Measurements from ENCODE around the gene REN.

REN gene

GRCh38 chr1:204130981-204131892 is 34.9 kb downstream of the REN start:
- DNase-seq (ENCODE audit: low read depth) = peak; percentile 96

DNA sequence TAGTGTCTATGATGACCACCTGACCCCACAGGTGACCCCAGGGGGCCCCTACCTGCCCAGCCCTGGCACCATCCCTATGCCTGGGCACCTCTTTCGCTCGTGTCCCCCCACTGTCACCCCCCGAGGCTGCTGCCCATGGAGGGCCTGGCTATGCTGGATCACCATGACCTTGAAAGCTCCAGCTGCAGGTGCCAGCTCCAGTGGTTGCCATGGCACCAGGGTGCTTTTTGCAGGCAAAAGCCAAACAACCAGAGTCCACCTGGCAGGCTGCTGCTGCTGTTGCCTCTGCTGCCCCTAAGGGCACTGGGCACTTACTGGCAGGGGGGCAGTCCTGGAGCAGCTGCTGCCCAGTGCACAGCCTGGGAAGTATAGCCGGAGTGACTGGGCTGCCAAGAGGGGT is 36.0 kb downstream of the REN start:
- peak; percentile 15 for DNase-seq (ENCODE audit: low read depth)

DNA sequence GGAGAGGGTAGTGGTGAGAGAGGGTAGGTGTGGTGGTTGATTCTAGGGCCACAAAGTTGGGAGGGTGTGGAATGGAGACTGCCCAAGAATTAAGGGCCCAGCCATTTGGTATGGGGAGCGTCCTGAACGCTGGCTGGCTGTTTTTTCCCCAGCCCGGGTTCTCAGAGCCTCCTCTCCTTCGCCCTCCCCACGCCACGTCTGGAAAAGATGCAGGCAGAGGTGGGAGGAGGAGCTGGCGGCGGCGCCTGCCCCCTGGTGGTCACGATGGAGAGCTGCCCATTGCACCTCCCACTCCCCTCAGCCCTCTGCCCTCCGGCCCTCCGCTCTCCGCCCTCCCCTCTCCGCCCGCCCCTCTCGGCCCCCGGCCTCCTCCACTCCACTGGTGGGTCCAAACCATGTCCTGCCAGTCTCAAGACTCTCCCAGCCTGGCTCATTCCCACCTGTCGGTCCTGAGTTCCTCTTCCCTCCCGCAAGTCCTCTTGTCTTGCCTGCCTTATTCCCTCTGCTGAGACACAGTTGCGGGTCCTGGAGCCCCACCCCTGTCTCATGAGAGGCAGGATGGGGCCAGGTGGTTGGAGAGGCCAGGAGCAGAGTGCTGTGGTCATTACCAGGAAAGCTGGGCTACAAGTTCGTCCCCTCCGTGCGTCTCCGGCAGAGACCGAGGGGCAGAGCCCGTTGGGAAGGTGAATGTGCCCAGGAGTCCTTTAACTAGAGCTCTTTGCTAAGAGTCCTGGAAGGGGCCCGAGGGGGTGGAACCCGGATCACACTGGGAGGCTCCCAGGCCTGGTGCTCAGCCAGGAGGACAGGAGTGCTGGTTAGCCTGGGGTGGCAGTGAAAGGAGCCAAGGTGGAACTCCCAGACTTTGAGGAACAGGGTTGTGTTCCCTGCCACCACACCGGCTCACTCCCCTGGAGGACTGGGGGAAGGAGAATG is 36.9 kb downstream of the REN start:
- DNase-seq (ENCODE audit: low read depth) = peak; percentile 76

DNA sequence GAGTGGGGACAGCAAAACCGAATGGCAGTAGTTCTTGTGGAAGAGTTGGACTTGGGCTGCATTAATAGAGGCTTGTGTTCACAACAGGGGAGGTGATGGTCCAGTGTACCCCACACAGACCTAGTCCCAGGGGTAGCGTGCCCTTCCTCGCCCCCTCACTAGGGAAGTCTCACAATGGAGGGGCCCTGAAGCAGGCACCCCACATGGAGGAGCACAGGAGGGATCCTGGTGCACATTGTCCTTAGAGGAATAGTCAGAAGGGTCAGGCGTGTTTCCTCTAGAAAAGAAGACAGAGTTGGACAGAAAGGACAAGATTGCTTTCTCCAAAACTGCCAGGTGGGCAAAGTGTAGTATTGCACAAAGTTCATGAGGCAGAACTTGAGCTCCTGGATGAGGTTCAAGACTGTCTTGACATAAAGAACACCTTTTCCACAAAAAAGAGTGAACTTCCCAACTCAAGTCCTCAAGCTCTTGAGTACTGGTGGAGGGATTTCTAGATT is 37.6 kb downstream of the REN start:
- peak; percentile 40 for DNase-seq (ENCODE audit: low read depth)

DNA sequence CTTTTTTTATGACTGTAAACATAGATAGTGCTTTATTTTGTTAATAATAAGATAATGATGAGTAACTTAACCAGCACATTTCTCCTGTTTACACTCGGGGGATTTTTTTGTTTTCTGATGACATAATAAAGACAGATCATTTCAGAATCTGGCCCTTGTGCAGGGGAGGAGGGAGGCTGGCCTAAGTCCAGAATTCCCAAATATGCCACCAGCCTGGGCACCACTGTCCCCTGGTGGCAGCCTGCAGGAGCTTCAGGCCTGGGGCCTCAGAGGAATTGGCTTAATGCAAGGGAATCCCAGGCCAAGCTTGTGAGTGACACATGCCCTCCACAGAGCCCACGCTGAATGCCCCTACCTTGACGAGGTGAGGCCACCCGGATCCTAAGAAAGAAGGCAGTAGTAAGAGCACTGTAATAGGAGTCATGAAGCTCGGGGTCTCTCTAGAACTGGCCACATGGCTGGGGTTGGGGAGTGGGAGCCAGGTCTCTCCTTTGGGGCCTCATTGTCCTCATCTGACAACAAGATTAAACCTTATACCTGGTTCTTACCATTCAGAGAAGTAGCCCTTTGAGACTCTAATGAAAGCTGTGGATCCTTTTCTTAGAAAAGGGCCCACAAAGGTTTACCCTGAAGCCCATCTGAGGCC is 38.4 kb downstream of the REN start:
- DNase-seq (ENCODE audit: low read depth) = peak; percentile 90

GRCh38 chr1:204126956-204127355 is 39.2 kb downstream of the REN start:
- no peak for DNase-seq (ENCODE audit: low read depth)

GRCh38 chr1:204126386-204126785 is 39.8 kb downstream of the REN start:
- DNase-seq (ENCODE audit: low read depth) = no peak

DNA sequence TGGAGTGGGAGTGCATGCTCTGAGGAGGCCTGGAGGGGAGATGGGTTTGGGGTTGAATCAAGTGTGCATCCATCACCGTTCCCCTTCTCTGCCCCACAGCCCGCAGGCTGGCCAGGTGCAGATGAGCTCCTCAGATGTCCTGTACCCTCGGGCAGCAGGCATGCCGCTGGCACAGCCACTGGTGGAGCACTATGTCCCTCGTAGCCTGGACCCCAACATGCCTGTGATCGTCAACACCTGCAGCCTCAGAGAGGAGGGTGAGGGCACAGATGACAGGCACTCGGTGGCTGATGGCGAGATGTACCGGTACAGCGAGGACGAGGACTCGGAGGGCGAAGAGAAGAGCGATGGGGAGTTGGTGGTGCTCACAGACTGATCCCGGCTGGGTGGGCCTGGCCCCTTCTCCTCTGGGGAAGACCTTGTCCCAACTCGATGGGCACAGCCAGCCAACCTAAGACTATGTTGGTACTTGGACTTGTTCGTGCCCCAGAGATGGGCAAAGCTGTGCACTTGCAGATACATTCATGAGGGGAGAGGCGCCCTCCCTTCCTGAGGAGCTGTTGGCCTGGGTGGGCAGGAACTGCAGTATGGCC is 40.3 kb downstream of the REN start:
- DNase-seq (ENCODE audit: low read depth) = no peak

DNA sequence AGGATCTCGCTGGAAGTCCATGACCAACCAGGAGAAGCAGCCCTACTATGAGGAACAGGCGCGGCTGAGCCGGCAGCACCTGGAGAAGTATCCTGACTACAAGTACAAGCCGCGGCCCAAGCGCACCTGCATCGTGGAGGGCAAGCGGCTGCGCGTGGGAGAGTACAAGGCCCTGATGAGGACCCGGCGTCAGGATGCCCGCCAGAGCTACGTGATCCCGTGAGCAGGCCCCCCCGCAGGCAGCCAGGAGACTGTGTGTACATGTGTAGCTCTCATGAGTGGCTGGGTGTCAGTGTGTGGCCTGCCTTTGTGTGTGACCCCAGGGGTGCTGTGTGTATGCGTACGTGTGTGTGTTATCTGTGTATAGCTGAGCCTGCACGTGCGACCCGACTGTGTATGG is 41.5 kb downstream of the REN start:
- DNase-seq (ENCODE audit: low read depth) = no peak

- peak; percentile 30 for DNase-seq (ENCODE audit: low read depth)
These were observed 42.8 kb downstream of the REN start for GRCh38 chr1:204123376-204123775.

GRCh38 chr1:204121840-204122555 is 44.1 kb downstream of the REN start:
- DNase-seq (ENCODE audit: low read depth) = no peak

GRCh38 chr1:204116539-204116938 is 49.6 kb downstream of the REN start:
- DNase-seq (ENCODE audit: low read depth) = no peak

DNA sequence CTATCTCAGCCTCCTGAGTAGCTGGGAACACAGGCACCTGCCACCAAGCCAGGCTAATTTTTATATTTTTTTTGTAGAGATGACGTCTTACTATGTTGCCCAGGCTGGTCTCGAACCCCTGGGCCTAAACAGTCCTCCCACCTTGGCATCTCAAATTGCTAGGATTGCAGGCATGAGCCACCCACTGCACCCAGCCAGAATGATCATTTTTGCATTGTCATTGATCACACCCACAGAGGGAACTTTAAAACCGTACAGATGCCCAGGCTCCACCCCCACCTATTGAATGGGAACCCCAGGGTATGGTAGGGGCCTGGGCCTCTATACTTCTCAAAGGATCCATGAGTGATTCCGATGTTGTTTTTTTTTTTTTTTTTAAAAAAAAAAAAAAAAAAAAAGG is 51.0 kb downstream of the REN start:
- DNase-seq (ENCODE audit: low read depth) = no peak

GRCh38 chr1:204114606-204115005 is 51.5 kb downstream of the REN start:
- no peak for DNase-seq (ENCODE audit: low read depth)

GRCh38 chr1:204113896-204114295 is 52.2 kb downstream of the REN start:
- no peak for DNase-seq (ENCODE audit: low read depth)

DNA sequence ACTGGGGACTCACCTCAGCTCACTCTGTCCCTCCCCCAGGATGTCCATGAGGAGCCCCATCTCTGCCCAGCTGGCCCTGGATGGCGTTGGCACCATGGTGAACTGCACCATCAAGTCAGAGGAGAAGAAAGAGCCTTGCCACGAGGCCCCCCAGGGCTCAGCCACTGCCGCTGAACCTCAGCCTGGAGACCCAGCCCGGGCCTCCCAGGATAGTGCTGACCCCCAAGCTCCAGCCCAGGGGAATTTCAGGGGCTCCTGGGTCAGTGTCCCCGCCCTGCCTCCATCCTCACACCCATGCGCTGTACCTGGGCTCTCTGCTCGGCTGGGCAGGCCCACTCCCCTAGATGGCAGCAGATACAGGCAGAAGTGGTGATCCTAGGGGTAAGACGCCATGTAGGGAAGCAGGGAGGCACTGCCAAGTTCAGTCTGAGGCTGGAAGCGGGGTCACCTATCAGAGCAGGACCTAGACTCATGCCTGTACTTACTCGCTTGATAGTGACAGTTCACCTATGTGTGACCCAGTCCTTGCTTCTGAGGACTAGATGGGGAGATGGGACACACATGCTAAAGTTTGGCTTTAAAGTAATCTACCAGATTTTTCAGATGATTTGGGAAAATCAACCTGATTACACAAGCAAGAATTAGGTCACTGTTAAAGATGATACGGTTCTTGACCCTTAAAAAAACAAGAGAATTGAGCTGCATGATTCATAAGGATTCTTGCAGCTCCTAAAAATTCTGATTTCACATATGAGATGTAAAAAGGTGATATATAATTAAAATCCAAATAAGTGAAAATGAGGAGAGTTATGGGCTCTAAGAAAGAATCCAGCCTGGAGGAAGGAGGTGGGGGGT is 53.0 kb downstream of the REN start:
- DNase-seq (ENCODE audit: low read depth) = no peak

GRCh38 chr1:204110894-204111633 is 55.1 kb downstream of the REN start:
- DNase-seq (ENCODE audit: low read depth) = no peak

GRCh38 chr1:204108312-204109141 is 57.6 kb downstream of the REN start:
- no peak for DNase-seq (ENCODE audit: low read depth)

GRCh38 chr1:204107892-204108291 is 58.2 kb downstream of the REN start:
- DNase-seq (ENCODE audit: low read depth) = no peak

Data from ELR (cell line).